HEK293T (cell line): Measurements from ENCODE around the gene GADD45G.

Experiments used
- ARNT ChIP-seq: fragments of 450-650 bp; IDR thresholded peaks from 2 replicates; pipeline ENCODE4 v1.6.1; 2017; ENCODE audit warnings: mild to moderate bottlenecking
- L3MBTL2 ChIP-seq: fragments of 450-650 bp; conservative IDR thresholded peaks from 2 replicates; pipeline ENCODE4 v1.6.1; 2016; ENCODE audit warnings: mild to moderate bottlenecking
- NFRKB ChIP-seq: fragments of 450-650 bp; IDR thresholded peaks from 2 replicates; pipeline ENCODE4 v1.6.1; 2016; ENCODE audit warnings: mild to moderate bottlenecking, moderate library complexity
- PKNOX1 ChIP-seq: fragments of 450-650 bp; IDR thresholded peaks from 2 replicates; pipeline ENCODE4 v1.6.1; 2016
- SUZ12 ChIP-seq: fragments of 450-650 bp; IDR thresholded peaks from 2 replicates; pipeline ENCODE4 v1.6.1; 2016; ENCODE audit warnings: mild to moderate bottlenecking
- TARDBP ChIP-seq: fragments of 450-650 bp; IDR thresholded peaks from 2 replicates; pipeline ENCODE4 v1.6.1; 2016

GRCh38 chr9:89601306-89601705 is 3.5 kb upstream of the GADD45G start:
- TF ChIP-seq SUZ12 (no peak), NFRKB (no peak), TARDBP (no peak), PKNOX1 (no peak), ARNT (no peak), L3MBTL2 (no peak)
